Stimulated activated CD4-positive, alpha-beta T cell treated with anti-CD3 and anti-CD28 coated beads, TNF-alpha, amount 100 ng/mL, for 48 hours (primary cell): ENCODE measurements around the gene ADGRG7.

Experiments
- DNase-seq, 3 donors: peaks; one replicate each; pipeline ENCODE4 v3.0.0-alpha.2; 2020; ENCODE audit warnings: low read depth in 3 of 3

ADGRG7 gene

DNA sequence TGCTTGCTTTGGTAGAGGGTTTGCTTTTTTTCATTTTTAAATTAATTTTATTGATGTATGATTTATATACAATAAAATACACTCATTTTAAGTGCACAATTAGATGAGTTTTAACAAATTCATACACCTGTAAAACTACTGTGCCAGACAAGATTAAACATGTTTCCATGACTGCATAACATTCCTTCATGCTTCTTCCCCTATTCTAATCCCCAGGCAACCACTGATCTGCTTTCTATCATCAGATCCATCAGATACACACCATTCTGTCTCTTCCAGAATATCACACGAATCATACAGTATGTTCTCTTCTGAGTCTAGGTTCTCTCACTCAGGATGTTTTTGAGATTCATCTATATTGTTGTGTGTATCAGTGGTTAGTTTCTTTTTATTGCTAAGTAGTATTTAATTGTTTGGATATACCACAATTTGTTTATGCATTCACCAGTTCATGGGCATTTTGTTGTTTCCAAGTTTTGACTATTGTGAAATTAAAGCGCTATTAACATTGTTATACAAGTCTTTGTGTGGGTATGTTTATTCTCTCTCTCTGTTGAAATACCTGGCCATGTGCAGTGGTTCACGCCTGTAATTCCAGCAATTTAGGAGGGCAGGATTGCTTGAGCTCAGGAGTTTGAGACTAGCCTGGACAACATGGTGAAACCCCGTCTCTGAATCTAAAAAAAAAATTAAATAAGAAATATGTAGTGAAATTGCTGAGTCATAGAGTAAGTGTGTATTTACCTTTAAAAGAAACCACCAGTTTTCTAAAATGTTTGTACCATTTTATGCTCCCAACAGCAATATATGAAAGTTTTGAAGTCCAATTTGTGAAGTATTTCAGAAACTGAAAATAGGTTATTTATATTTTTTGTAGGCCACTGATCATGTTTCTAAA lies 92.9 kb downstream of the ADGRG7 start:
- no peak for DNase-seq

DNA sequence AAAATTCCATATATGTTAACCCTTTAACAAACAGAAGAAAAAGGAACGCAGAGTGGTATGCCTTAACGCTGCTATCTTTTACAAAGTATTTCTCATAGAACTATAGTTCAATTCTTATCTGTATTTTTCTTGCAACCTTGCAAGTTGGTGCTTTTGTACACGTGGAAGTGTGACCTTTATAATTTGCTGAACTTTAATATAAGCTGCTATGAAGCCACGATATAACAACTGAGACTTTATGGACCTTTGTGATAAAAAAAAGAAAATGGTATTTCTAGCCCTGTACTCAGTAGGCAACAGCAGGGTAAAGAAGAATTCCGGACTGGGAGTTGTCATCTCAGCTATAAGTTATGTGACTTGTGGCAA lies 93.6 kb downstream of the ADGRG7 start:
- DNase-seq = no peak

DNA sequence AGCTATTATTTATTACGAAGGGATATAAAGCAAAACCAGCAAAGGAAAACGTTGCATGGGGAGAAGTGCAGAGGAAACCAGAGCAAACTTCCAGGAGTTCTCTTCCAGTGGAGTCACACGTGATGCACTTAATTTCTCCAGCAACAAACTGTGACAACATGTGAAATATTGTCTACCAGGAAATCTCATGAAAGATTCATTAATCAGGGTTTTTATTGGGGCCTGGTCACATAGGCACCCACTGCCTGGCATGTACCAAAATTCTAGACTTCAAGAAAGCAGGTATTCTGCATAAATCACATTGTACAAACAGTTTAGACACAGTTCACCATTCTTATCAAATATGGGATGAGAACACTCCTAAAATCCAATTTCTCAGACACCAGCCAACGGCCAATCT lies 94.5 kb downstream of the ADGRG7 start:
- DNase-seq = no peak

DNA sequence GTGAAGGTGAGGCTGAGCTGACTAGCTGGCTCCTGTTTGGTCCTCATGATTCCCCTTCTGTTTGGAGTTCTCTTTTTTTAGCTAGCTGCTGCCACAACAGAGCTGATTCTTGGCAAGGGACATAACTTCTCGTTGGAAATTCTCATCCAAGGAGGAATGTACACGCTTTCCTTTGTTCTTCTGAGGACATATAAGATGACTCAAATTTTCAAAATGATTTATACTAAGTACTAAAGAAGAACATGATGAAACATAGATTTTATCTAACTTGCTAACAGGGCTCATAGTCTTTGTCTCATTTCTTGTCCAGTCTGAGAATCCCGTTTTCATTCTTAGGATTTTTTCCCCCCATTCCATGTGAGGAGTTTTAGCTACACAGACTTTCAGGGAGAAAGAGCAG lies 97.0 kb downstream of the ADGRG7 start:
- DNase-seq = no peak

DNA sequence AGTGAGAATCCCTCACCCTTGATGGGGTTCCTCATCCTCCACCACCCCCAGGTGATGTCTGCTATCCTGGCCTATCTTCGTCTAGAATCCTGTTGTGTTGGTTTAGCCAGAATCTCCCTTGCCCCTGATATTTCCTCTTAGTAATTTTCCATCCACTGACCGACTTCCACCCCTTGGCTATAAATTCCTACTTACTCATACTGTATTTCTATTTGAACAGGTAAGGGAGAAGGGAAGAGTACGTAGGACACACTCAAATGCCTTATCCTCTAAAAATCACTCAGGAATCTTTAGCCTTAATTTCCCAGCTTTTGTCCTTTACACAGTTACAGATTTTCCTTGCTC lies 99.2 kb downstream of the ADGRG7 start:
- no peak for DNase-seq

DNA sequence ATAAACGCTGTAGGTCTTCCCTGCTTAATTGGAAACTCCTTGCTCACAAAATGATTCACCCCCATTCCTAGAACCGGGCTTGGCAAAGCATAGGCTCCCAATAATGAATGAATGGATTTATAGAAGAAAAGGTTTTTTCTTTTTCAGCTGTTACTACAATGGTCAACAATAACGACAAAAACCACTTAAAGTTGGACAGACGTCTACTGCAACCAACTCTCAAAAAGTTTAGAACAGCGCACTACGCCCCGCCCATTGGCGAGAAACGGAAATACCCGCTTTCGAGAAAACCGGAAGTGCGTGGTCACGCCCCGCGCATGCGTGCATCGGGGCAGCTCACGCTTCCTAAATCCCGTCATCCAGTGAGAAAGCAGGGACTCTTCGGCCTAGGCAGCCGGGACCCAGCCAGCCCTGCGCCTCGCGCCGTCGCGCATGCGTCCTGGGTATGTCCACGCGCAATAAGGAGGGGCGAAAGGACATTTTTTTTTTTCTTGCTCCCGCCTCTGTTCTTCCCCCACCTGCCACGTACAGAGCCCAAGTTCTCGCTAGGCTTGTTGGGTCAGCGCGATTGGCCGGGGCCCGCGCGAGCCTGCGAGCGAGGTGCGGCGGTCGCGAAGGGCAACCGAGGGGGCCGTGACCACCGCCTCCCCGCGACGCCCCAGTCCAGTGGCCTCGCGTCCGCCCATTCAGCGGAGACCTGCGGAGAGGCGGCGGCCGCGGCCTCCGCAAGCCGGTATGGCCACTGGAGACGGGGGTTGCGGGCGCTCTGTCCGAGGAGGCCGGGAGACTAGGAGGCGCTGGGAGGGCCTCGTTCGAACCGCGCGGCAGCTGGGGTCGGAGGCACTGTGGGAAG lies 99.8 kb downstream of the ADGRG7 start, which contains the start of gene TFG:
TSS of gene TFG (plus strand) at position 506 of the 853 bp plus-strand sequence. CDS start 4,192 bp downstream, outside the sequence.
- peak; percentile 89 to 96 (median 92) for DNase-seq

DNA sequence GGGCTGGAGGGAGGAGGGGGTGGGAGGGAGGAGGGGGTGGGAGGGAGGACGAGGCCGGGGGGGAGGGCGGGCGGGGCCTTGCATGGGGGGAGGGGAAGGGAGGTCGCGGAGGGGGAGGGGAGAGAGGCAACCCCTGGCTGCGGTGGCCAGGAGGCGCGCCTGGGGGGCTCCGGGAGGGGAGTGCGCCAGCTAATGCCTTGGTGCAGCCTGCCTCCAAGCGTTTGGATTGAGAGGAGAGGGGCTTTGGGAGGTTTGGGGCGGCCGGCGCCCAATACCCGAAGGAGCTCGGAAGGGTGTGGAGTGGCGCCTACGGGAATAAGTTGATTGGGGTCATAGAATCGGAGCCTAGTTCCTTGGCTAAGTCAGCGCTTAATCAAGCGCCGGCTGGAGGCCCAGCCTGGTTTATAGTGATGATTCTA lies 100.5 kb downstream of the ADGRG7 start:
- no peak for DNase-seq

DNA sequence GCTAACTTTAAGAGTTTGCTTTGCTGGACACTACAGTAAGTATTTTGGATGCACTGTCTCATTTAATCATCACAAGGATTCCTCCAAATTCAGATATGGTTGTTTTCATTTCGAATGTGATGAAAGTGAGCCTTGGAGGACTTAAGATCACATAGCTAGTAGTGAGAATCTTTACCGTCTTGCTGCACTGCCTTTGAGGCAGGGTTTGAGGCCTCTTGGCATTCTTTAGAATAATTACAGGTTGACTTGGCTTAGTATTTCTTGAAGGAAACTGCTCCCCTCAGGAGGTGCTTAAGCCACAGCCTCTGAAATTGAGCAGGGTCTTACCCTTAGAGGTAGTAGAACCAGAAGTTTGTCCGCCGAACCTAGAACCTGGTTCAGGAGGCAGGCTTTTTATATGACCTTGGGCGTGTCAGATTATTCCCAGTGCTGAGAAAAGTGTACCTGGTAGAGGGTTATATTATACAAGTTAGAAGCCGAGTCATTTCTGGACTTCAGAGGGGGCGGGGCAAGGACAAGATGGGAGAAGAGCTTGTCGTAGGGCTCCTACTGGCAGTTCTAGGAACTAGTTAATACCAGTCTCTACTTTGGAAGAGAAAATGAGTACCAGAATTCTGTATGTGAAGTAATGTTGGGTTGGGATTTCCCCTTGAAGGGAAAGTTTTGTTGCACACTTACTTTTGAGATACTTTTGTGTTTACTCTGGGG lies 101.0 kb downstream of the ADGRG7 start:
- DNase-seq = peak; percentile 61 to 80 (median 69)

DNA sequence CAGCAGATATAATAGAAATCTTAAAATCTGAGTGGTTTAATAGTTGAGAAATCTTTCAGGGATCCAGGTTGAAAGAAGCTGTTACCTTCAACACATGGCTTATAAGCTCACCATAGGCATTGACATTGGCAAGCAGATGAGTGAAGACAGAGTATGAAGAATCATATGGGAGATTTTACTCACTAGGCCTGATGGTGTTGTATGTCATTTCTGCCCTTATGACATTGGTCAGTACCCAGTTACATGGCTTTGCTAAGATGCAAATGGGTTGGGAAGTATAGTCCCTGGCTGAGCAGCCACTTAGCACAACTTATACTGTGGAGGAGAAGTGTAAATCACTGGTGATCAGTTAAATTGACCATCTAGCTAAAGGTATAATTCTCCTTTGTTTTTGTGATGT lies 105.8 kb downstream of the ADGRG7 start:
- no peak for DNase-seq

DNA sequence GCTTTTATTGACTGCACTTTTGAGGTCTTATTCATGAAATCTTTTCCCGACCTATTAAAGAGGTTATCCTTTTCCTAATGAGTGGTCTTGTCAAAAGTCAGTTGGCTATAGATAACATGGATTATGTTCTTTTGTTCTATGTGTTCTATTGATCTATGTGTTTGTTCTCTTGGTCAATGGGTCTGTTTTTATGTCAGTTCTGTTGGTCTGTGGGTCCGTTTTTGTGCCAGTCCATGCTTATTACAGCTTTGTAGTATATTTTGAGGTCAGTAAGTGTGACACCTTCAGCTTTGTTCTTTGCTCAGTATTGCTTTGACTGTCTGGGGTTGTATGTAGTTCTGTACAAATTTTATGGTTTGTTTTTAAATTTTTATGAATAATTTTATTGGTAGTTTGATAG lies 107.7 kb downstream of the ADGRG7 start:
- no peak for DNase-seq

DNA sequence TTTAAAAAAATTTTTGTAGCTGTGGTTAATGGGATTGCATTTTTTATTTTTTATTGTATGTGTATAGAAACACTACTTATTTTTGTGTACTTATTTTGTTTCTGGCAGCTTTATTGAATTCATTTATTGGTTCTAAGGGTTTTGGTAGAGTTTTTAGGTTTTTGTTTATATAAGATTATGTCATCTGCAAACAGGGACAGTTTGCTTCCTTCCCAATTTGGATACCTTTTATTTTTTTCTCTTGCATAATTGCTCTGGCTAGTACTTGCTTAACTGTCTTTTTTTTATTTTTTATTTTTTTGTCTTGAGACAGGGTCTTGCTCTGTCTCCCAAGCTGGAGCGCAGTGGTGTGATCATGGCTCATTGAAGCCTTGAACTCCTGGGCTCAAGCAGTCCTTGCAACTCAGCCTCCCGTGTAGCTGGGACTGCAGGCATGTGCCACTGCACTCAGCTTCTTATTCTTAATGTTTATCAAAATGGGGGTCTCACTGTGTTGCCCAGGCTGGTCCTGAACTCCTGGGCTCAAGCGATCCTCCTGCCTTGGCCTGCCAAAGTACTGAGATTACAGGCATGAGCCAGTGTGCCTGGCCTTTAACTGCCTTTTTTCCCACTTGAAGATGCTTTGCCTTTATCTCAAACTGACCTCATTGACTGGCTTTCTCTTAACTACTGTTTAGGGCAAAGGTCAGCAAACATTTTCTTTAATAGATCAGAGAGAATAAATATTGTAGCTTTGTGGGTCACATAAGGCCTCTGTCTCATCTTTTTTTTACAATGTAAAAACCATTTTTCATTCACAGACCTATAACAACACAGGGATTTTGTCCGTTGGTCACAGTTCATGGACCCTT lies 108.5 kb downstream of the ADGRG7 start:
- DNase-seq = no peak

DNA sequence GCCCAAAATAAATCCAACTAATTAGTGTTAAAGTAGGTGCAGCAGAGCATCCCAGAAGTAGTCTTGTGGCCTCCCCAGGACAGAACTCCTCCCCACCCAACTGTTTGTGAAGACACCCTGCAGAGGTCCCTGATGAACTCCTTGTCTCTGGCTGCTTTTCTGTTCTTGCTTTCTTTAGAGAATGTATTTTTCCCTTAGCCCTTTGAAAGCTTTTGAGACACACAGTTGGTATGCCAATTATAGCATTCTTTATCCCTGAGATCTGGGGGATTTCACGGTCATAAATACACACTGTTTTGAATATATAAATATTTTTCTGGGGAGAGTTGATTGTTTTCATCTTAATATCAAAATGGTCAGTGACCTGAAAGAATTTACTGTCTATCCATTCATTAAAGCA lies 109.7 kb downstream of the ADGRG7 start:
- DNase-seq = no peak

DNA sequence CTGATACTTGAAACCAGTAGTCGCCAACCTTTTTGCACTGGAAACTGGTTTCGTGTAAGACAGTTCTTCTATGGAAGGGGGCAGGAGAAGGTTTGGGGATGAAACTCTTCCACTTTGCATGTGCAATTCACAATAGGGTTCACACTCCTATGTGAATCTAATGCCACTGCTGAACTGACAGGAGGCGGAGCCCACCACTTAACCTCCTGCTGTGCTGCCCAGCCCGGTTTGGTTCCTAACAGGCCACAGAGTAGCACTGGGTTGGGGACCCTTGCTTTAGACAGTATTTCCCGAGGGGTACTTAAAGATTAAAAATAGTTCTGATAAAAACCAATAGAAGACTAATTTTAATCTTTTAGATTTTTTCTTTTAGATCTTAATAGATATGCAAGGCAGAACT lies 111.0 kb downstream of the ADGRG7 start:
- DNase-seq = no peak

DNA sequence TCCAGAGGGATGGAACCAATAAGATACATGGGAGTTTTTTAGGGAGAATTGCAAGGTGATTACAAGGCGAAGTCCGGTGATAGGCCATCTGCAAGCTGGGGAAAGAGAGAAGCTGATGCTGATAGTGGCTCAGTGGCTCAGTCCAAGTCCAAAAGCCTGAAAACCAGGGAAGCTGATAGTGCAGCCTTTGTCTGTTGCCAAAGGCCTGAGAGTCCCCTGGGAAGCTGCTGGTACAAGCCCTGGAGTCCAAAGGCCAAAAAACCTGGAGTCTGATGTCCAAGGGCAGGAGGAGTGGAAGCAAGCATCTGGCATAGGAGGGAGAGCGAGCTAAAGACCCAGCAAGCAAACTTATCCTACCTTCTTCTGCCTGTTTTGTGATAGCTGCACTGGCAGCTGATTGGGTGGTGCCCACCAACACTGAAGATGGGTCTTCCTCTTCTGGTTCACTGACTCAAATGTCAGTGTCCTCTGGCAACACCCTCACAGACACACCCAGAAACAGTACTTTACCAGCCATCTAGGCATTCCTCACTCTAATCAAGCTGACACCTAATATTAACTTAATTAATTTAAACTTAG lies 116.6 kb downstream of the ADGRG7 start:
- DNase-seq = no peak

DNA sequence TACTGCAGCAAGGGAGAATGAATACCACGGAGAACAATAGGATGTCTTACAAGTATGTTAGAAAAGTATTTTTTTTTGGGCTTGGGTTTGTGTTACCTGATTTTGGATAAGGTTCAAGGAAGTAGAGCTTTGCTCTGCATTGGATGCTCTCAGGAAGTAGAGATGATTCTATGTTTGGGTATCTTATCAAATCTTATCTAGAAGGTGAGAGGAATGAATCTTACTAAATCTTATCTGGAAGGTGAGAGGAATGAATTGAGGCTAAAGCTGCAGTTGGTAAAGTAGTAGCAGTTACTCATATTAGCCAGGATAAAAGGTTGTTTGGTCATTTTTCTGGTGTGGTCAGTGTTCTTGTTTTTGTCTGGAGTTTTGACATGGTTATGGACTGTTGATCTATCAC lies 117.3 kb downstream of the ADGRG7 start:
- no peak for DNase-seq

DNA sequence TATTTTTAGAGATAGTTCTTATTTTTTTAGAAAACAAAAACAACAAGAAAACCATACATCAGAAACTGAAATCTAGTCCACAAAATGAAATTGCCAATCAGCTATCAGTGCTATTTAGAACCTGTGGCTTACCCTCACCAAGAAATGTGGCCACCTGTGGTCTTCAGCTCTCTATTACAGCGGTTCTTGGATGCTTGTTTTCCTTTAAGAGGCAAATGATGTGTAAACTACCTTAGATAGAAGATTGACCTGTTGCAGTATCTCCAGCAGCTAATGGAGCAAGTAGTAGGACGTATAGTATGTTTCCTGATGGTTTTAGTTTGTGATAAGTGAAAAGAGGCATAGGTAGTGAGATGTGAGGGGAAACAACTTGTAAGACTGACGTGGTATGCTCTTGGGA lies 121.1 kb downstream of the ADGRG7 start:
- DNase-seq = no peak

DNA sequence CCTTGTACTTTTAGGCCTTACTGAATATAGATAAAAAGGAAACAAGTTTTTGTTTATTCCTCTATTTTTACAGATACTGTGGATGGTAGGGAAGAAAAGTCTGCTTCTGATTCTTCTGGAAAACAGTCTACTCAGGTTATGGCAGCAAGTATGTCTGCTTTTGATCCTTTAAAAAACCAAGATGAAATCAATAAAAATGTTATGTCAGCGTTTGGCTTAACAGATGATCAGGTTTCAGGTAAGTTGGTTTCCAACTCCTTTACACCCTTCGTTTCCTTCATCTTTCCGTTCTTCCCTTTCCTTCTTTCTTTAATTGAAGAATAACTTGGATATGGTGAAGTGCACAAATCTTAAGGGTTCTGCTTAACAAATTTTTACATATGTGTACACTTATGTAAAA lies 123.0 kb downstream of the ADGRG7 start:
- DNase-seq = no peak

DNA sequence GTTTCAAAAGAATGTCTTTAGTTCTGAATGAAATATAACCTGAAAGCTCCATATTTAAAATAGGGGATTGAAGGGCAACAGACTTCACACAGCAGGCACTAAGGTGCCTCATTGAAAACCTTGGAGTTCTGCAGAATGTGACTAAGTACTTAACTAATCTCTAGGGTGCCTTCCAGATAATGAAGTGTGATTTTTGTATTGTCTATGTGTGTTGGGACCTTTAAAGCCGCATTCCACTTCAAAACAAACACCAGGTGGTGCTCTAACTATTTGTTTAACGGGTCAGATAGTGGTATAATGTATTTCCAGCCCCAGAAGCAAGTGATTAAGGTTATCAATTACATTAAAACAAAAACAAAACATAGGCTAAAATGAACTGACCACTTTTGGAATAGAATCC lies 127.9 kb downstream of the ADGRG7 start:
- no peak for DNase-seq

DNA sequence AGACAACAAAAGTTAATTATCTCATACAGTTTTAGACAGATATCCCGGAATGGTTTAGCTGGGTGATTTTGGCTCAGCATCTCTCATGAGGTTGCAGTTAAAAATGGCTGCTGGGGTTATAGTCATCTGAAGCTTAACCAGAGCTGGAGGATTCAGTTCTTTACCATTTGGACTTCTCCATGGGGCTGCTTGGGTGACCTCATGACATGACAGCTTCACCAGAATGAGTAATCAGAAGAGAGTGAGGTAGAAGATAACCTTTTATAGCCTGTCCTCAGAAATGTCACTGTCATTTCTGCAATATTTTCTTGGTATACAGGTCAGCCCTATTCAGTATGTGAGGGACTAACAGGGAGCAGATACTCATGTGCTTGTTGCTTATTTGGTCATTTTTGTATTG lies 130.8 kb downstream of the ADGRG7 start:
- no peak for DNase-seq

DNA sequence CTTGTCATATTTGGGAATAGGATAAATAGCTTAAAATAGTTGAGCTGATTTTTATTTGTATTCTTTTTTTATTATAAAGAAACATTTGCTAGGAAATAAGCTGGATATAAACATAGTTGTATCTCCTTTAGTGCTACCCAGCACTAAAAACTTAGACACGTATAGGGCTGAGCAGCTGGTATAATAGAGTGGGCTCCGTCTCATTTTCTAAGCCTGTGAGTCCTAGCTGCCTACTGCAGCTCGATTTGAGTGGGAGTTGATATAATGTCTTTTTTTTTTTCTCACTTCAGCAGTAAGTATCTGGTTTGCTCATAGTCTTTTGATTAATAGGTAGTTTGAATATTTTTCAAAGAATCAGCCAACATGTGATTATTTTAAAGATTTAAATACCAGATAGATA lies 134.1 kb downstream of the ADGRG7 start:
- DNase-seq = no peak

DNA sequence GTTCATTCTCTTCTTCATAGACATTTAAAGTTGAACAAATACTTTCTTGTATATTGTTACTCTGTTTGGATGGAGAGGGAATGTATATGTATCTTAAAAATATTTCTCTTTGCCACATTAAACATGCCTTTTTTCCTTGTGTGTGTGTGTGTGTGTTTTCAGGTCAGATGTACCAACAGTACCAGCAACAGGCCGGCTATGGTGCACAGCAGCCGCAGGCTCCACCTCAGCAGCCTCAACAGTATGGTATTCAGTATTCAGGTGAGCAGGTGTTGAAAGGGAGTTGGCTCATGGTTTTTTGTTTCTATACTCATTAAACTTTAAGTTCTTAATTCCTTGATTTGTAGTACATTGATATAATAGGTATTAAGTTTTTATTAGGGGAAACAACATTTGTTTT lies 135.3 kb downstream of the ADGRG7 start:
- no peak for DNase-seq
